CD14-positive monocyte (primary cell): Measurements from ENCODE around the gene AURKB. TPM values are rescaled to one million over a fixed set of nuclear protein-coding genes. Genes with fewer than 3 reads are reported as not detected.
A peak's percentile ranks its signal among the peaks of the same experiment; 100 is the strongest.

Experiments used
- DNase-seq, 3 donors: peaks; one replicate each; pipeline ENCODE4 v3.0.0-alpha.2; 2011 to 2022
- H2AFZ ChIP-seq: 2 replicates; pipeline ENCODE4 v1.6.0; 2012; ENCODE audit warnings: mild to moderate bottlenecking, low read depth, low read length, inconsistent platforms; ENCODE audit not compliant: insufficient read depth, poor library complexity, severe bottlenecking
- H3K27ac ChIP-seq, 2 donors: 1 replicate in 1 of 2; 2 replicates in 1 of 2; pipeline ENCODE4 v1.5.1; 2012 to 2013; ENCODE audit warnings: low read length in 2 of 2, control low read depth in 1 of 2, inconsistent platforms in 1 of 2, low read depth in 1 of 2, mild to moderate bottlenecking in 1 of 2
- H3K27me3 ChIP-seq, 2 donors: one replicate each; pipeline versions ENCODE4 v1.6.0 to v1.6.1; 2011 to 2013; ENCODE audit warnings: low read length in 2 of 2; ENCODE audit not compliant: control insufficient read depth in 2 of 2, insufficient read depth in 2 of 2
- H3K36me3 ChIP-seq, 2 donors: replicated peaks in 1 of 2; 1 replicate in 1 of 2; 2 replicates in 1 of 2; pipeline versions ENCODE4 v1.5.1 to v1.6.1; 2012 to 2013; ENCODE audit warnings: low read length in 2 of 2, control low read depth in 1 of 2, inconsistent platforms in 1 of 2, mild to moderate bottlenecking in 1 of 2; ENCODE audit not compliant: insufficient read depth in 2 of 2, control insufficient read depth in 1 of 2
- H3K4me1 ChIP-seq, 2 donors: 1 replicate in 1 of 2; 2 replicates in 1 of 2; pipeline versions ENCODE4 v1.5.1 to v1.6.1; 2012 to 2013; ENCODE audit warnings: low read length in 2 of 2, control low read depth in 1 of 2, inconsistent platforms in 1 of 2, mild to moderate bottlenecking in 1 of 2, moderate library complexity in 1 of 2; ENCODE audit not compliant: insufficient read depth in 2 of 2, control insufficient read depth in 1 of 2
- H3K4me2 ChIP-seq: replicated peaks from 2 replicates; pipeline ENCODE3; 2012; ENCODE audit warnings: low read length, moderate library complexity, mild to moderate bottlenecking; ENCODE audit not compliant: poor library complexity, severe bottlenecking; ENCODE audit errors: extremely low read depth
- H3K4me3 ChIP-seq, 3 experiments: fragments of 200-600 bp in 1 of 3; sonication (generic) in 1 of 3; replicated peaks in 1 of 3; 1 replicate in 2 of 3; 2 replicates in 1 of 3; pipeline ENCODE4 v1.5.1; 2011 to 2013; ENCODE audit warnings: low read length in 3 of 3, mild to moderate bottlenecking in 3 of 3, control low read depth in 2 of 3, low read depth in 2 of 3, inconsistent platforms in 1 of 3, moderate library complexity in 1 of 3
- H3K79me2 ChIP-seq: 2 replicates; pipeline ENCODE4 v1.6.0; 2012; ENCODE audit warnings: mild to moderate bottlenecking, control low read depth, inconsistent platforms, low read length, moderate library complexity; ENCODE audit not compliant: insufficient read depth
- H3K9ac ChIP-seq: 2 replicates; pipeline ENCODE4 v1.6.0; 2017; ENCODE audit warnings: low read length, mild to moderate bottlenecking; ENCODE audit not compliant: insufficient read depth, poor library complexity, severe bottlenecking
- H3K9me3 ChIP-seq, 2 donors: replicated peaks in 1 of 2; 1 replicate in 1 of 2; 2 replicates in 1 of 2; pipeline versions ENCODE4 v1.5.1 to v1.6.1; 2012 to 2013; ENCODE audit warnings: low read length in 2 of 2, control low read depth in 1 of 2; ENCODE audit not compliant: control insufficient read depth in 1 of 2, insufficient read depth in 1 of 2
- H4K20me1 ChIP-seq: 2 replicates; pipeline ENCODE4 v1.6.0; 2012; ENCODE audit warnings: mild to moderate bottlenecking, low read length, control low read depth, moderate library complexity; ENCODE audit not compliant: insufficient read depth
- H3K27ac Mint-ChIP-seq, 7 donors: one replicate each; pipeline ENCODE4 v1.8.0; 2020; ENCODE audit warnings: mild to moderate bottlenecking in 7 of 7, mixed read lengths in 7 of 7, moderate library complexity in 6 of 7, inconsistent platforms in 2 of 7
- H3K27me3 Mint-ChIP-seq, 3 donors: one replicate each; pipeline ENCODE4 v1.8.0; 2021 to 2022; ENCODE audit warnings: low read depth in 3 of 3, mild to moderate bottlenecking in 3 of 3, mixed read lengths in 3 of 3, moderate library complexity in 3 of 3, inconsistent platforms in 1 of 3
- H3K36me3 Mint-ChIP-seq, 2 donors: one replicate each; pipeline ENCODE4 v1.8.0; 2020; ENCODE audit warnings: mixed read lengths in 2 of 2, inconsistent platforms in 1 of 2, mild to moderate bottlenecking in 1 of 2
- H3K4me1 Mint-ChIP-seq: one replicate; pipeline ENCODE4 v1.8.0; 2020; ENCODE audit warnings: mild to moderate bottlenecking, mixed read lengths
- H3K4me3 Mint-ChIP-seq, 2 donors: one replicate each; pipeline ENCODE4 v1.8.0; 2020; ENCODE audit warnings: mild to moderate bottlenecking in 2 of 2, mixed read lengths in 2 of 2, moderate library complexity in 1 of 2
- H3K9me3 Mint-ChIP-seq, 7 donors: one replicate each; pipeline ENCODE4 v1.8.0; 2020 to 2022; ENCODE audit warnings: mixed read lengths in 7 of 7, mild to moderate bottlenecking in 6 of 7, moderate library complexity in 6 of 7, inconsistent platforms in 2 of 7
- CTCF ChIP-seq: fragments of 200-600 bp; IDR thresholded peaks from one replicate; pipeline ENCODE4 v1.8.0; 2022; ENCODE audit warnings: antibody characterized with exemption, mild to moderate bottlenecking
- WGBS: methylation state at CpG from one replicate; pipeline ENCODE4 v1.1.5; 2013; ENCODE audit warnings: missing lambda C conversion rate; ENCODE audit not compliant: insufficient coverage; 5-methylcytosine and 5-hydroxymethylcytosine counted together
- intact Hi-C, 2 donors: fragments of 100-400 bp; cut with micrococcal nuclease; formaldehyde crosslinking; loops; one replicate each; pipeline versions ENCODE4 v1.15.0 to v1.15.1; 2023
- polyA plus RNA-seq, 3 donors: library from polyadenylated mRNA; depleted of rRNA in 1 of 3; unstranded in 2 of 3; stranded (reverse) in 1 of 3; fragments of 300-500 nt in 2 of 3; fragments of >200 nt in 1 of 3; fragmentation: Illumina TruSeq in 2 of 3; gene quantifications; 1 replicate in 2 of 3; 2 replicates in 1 of 3; pipeline ENCODE4 v1.2.3, GENCODE V29; 2012 to 2021

AURKB gene
- polyA plus RNA-seq, 3 donors: 0.38 to 4.2 (median 0.79) TPM

- Histone ChIP-seq H4K20me1 (peaks cover 28% of the 10 kb centered on the region), H3K4me3 (peak overlapping the region; percentile 82 to 90 (median 87)), H3K36me3 (no peaks in the 10 kb centered on the region), H3K27ac (peak overlapping the region; percentile 78 to 89), H3K79me2 (peaks cover 23% of the 10 kb centered on the region), H3K27me3 (no peaks in the 10 kb centered on the region), H3K4me1 (peaks cover 65 to 76% of the 10 kb centered on the region in 2 donors), H2AFZ (peak overlapping the region; percentile 85), H3K9me3 (no peaks in the 10 kb centered on the region), H3K4me2 (peak overlapping the region; percentile 96), H3K9ac (peak overlapping the region; percentile 79)
- Mint-ChIP-seq H3K9me3 (peaks cover 0 to 3% (median 0%) of the 10 kb centered on the region in 7 donors), H3K4me3 (no peak overlapping the region), H3K36me3 (no peaks in the 10 kb centered on the region), H3K27ac (peak overlapping the region in 6 of 7 donors; percentile 79 to 94 (median 92)), H3K27me3 (peaks cover 0 to 5% (median 2%) of the 10 kb centered on the region in 3 donors), H3K4me1 (peaks cover 11% of the 10 kb centered on the region)
- no peak for TF ChIP-seq CTCF
- peak in 1 of 3 donors; percentile 26 for DNase-seq
- WGBS: 9% methylated on average over 67 of the region's 67 CpGs
- intact Hi-C loops: loop anchor here (5.0 to 10.0 kb wide), 3 partner anchors 37 to 67 kb away; partner anchors contain the start of genes CTC1 (in 1 of the 2), HES7 (in 1 of the 2), PER1 (in 1 of the 2) and PFAS (in 1 of the 2)
These were observed 21.2 kb downstream of the AURKB start for GRCh38 chr17:8189041-8189710.

GRCh38 chr17:8188263-8188839 is 22.0 kb downstream of the AURKB start:
- no peak for DNase-seq

More at GRCh38 chr17:8188263-8188839, 22.0 kb downstream of the AURKB start:
- Histone ChIP-seq H3K27me3 (no peaks in the 10 kb centered on the region), H3K4me1 (peaks cover 65 to 76% of the 10 kb centered on the region in 2 donors), H4K20me1 (peaks cover 28% of the 10 kb centered on the region), H3K4me2 (peak overlapping the region; percentile 96), H3K9ac (peak overlapping the region; percentile 79), H3K4me3 (peak overlapping the region; percentile 82 to 90 (median 87)), H3K36me3 (no peaks in the 10 kb centered on the region), H3K79me2 (peaks cover 23% of the 10 kb centered on the region), H3K9me3 (no peaks in the 10 kb centered on the region), H3K27ac (peak overlapping the region; percentile 37 to 78), H2AFZ (peak overlapping the region; percentile 85)
- H3K36me3 Mint-ChIP-seq: no peaks in the 10 kb centered on the region
- H3K27ac Mint-ChIP-seq: peak overlapping the region in 2 of 7 donors; percentile 37 to 49
- H3K4me1 Mint-ChIP-seq: peaks cover 13% of the 10 kb centered on the region
- no peak for TF ChIP-seq CTCF
- H3K27me3 Mint-ChIP-seq: peaks cover 2 to 7% (median 4%) of the 10 kb centered on the region in 3 donors
- H3K9me3 Mint-ChIP-seq: peaks cover 0 to 3% (median 0%) of the 10 kb centered on the region in 7 donors
- 35% methylated on average over 3 of the region's 12 CpGs for WGBS
- intact Hi-C loops: loop anchor here (5.0 to 10.0 kb wide), 3 partner anchors 36 to 66 kb away; partner anchors contain the start of genes CTC1 (in 1 of the 2), HES7 (in 1 of the 2), PER1 (in 1 of the 2) and PFAS (in 1 of the 2)
- H3K4me3 Mint-ChIP-seq: no peak overlapping the region
